Measurements from ENCODE around the gene SIVA1.
"Not testable (repeated sequence)": the region's sequence is repeated elsewhere in the genome, so short reads cannot be mapped to it uniquely, and the experiment has no call there.

The SIVA1 gene

GRCh38 chr14:104747876-104748275, 5.1 kb upstream of the SIVA1 start:
- no peak for DNase-seq (ENCODE audit: insufficient read length, low spot score)
- TF ChIP-seq CTCF (IDR thresholded peaks at IDR 0.05; ENCODE audit: insufficient read depth, missing control alignments) = no peak
- no peak for FAIRE-seq

GRCh38 chr14:104749111-104749649, 3.8 kb upstream of the SIVA1 start:
- no peak for TF ChIP-seq CTCF (IDR thresholded peaks at IDR 0.05; ENCODE audit: insufficient read depth, missing control alignments)
- FAIRE-seq (no peak), DNase-seq (ENCODE audit: insufficient read length, low spot score) (no peak)

DNA sequence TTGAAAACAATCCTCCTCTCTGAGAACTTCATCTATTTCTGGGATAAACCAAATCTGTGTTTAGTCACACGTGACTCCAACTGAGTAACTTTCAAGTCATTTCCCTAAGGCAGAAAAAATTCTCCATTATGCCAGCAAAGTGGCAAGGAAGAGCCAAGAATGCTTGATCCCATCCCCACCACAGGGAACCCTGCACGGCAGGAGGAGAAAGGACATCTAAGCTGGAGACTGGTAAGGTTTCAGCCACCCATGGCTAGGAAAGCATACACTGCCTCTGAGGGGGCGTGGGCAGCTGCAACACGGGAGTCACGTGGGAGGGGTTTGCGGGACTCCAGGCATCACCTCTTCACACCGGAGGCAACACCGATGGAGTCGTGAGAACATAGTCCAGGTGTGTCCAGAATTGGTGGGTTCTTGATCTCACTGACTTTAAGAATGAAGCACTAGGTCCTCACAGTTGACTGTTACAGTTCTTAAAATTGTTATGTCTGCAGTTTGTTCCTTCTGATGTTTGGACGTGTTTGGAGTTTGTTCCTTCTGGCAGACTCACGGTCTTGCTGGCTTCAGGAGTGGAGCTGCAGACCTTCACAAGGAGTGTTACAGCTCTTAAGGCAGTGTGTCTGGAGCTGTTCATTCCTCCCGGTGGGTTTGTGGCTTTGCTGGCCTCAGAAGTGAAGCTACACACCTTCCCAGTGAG, 2.7 kb upstream of the SIVA1 start:
- FAIRE-seq = no peak
- DNase-seq (ENCODE audit: insufficient read length, low spot score) = no peak

GRCh38 chr14:104750753-104751057, 2.2 kb upstream of the SIVA1 start:
- DNase-seq (ENCODE audit: insufficient read length, low spot score); FAIRE-seq: not testable (repeated sequence)

More for the DNA sequence above, 2.7 kb upstream of the SIVA1 start:
- TF ChIP-seq CTCF (IDR thresholded peaks at IDR 0.05; ENCODE audit: insufficient read depth, missing control alignments) = no peak

GRCh38 chr14:104751539-104752422, 1.2 kb upstream of the SIVA1 start:
- DNase-seq (ENCODE audit: insufficient read length, low spot score) = no peak
- FAIRE-seq = no peak
- no peak for TF ChIP-seq CTCF (IDR thresholded peaks at IDR 0.05; ENCODE audit: insufficient read depth, missing control alignments)

DNA sequence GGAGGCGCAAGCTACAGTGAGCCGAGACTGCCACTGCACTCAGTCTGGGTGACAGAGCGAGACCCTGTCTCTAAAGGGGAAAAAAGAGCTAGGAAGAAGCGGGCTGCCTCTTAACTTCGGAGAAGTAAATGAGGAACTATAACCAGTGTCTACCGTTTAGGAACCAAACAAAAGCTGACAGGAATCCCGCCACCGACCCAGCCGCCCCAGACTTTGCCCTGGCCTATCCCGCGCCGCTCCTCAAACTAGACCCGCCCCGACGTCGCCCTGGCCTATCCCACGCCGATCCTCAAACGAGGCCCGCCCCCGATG, 568 bp upstream of the SIVA1 start:
- no peak for FAIRE-seq
- DNase-seq (ENCODE audit: insufficient read length, low spot score) = no peak

More for the DNA sequence above, 568 bp upstream of the SIVA1 start:
- no peak for TF ChIP-seq CTCF (IDR thresholded peaks at IDR 0.05; ENCODE audit: insufficient read depth, missing control alignments)
